GM21390 (cell line): ENCODE results near the gene CNOT10.
A peak's percentile ranks its signal among the peaks of the same experiment; 100 is the strongest.
"Not testable (repeated sequence)": the region's sequence is repeated elsewhere in the genome, so short reads cannot be mapped to it uniquely, and the experiment has no call there.

Experiments used
- ATAC-seq: cut with Tn5 transposase; IDR thresholded peaks from one replicate; pipeline ENCODE4 v1.9.1; 2021; ENCODE audit not compliant: unreplicated experiment

CNOT10 gene

GRCh38 chr3:32751377-32751776 lies 66.4 kb downstream of the CNOT10 start:
- no peak for ATAC-seq

GRCh38 chr3:32755761-32756160 lies 70.8 kb downstream of the CNOT10 start:
- no peak for ATAC-seq

- ATAC-seq, result no peak
These were observed 72.8 kb downstream of the CNOT10 start for GRCh38 chr3:32757618-32758374.

GRCh38 chr3:32758375-32758753 lies 73.4 kb downstream of the CNOT10 start:
- ATAC-seq, result no peak

GRCh38 chr3:32759342-32759741 lies 74.4 kb downstream of the CNOT10 start:
- ATAC-seq, result no peak

GRCh38 chr3:32764481-32764880 lies 79.5 kb downstream of the CNOT10 start:
- ATAC-seq, result no peak

GRCh38 chr3:32778389-32778788 lies 93.4 kb downstream of the CNOT10 start:
- ATAC-seq, result no peak

- no peak for ATAC-seq
These were observed 95.2 kb downstream of the CNOT10 start for GRCh38 chr3:32780071-32780734.

- ATAC-seq, result peak; percentile 39
These were observed 95.8 kb downstream of the CNOT10 start for GRCh38 chr3:32780735-32781210.

- peak; percentile 97 for ATAC-seq
These were observed 96.4 kb downstream of the CNOT10 start for GRCh38 chr3:32781211-32781968.

GRCh38 chr3:32781969-32782270 lies 96.9 kb downstream of the CNOT10 start:
- ATAC-seq, result not testable (repeated sequence)

- ATAC-seq, result no peak
These were observed 97.4 kb downstream of the CNOT10 start for GRCh38 chr3:32782407-32782806.

GRCh38 chr3:32791833-32792232 lies 106.8 kb downstream of the CNOT10 start:
- no peak for ATAC-seq

GRCh38 chr3:32794487-32795308 lies 109.7 kb downstream of the CNOT10 start:
- no peak for ATAC-seq

GRCh38 chr3:32796384-32796950 lies 111.5 kb downstream of the CNOT10 start:
- not testable (repeated sequence) for ATAC-seq

- ATAC-seq, result no peak
These were observed 112.8 kb downstream of the CNOT10 start for GRCh38 chr3:32797776-32798175.

GRCh38 chr3:32801440-32801839 lies 116.5 kb downstream of the CNOT10 start:
- ATAC-seq, result not testable (repeated sequence)

GRCh38 chr3:32813180-32813579 lies 128.2 kb downstream of the CNOT10 start:
- ATAC-seq, result no peak

- no peak for ATAC-seq
These were observed 129.4 kb downstream of the CNOT10 start for GRCh38 chr3:32814361-32814760.

- ATAC-seq, result no peak
These were observed 131.0 kb downstream of the CNOT10 start for GRCh38 chr3:32815841-32816438.
